HepG2 (cell line): ENCODE measurements around the gene LRRC8C. TPM values are rescaled to one million over a fixed set of nuclear protein-coding genes. Genes with fewer than 3 reads are reported as not detected.

Source experiments
- ATAC-seq: fragments of 200-7000 bp; cut with Tn5 transposase; 3 replicates; pipeline ENCODE4 v1.9.1; 2020; ENCODE audit warnings: mild to moderate bottlenecking, moderate library complexity
- BruUV-seq: library from RNA; stranded (reverse); fragments of 400-500 nt; replicated peaks from 2 replicates; lab custom pipeline; 2021; lab: Mats Ljungman, UMichigan
- CTCF ChIA-PET: fragments of 300-600 bp; formaldehyde crosslinking; extraction: SDS; loops from one replicate; lab custom pipeline; 2021; ENCODE audit warnings: low total read pairs, inconsistent platforms, low intra/inter-chr PET ratio; lab: Yijun Ruan, JAX
- POLR2A ChIA-PET: fragments of 350-600 bp; sonication (Branson Sonifier 250); formaldehyde crosslinking; loops from one replicate; lab custom pipeline; 2020; ENCODE audit warnings: antibody characterized with exemption, inconsistent platforms; lab: Yijun Ruan, JAX
- DNase-seq: peaks from one replicate; pipeline ENCODE4 v3.0.0-alpha.2; 2015; ENCODE audit warnings: low spot score
- FAIRE-seq: peaks from 3 replicates; lab custom pipeline; 2011; peaks lifted over from hg19 to GRCh38; lab: Jason Lieb, UNC
- H2AFZ ChIP-seq: one replicate; pipeline ENCODE4 v1.6.1; 2011; ENCODE audit warnings: low read length, inconsistent platforms
- H3K27ac ChIP-seq: fragments of 300-600 bp; 3 replicates; pipeline ENCODE4 v1.8.0; 2011; ENCODE audit warnings: mixed run types, mild to moderate bottlenecking, mixed read lengths, low read length, inconsistent platforms; ENCODE audit not compliant: insufficient read depth; ENCODE audit errors: extremely low read length
- H3K27me3 ChIP-seq, 2 experiments: fragments of 200-600 bp in 1 of 2; 2 replicates in 1 of 2; 3 replicates in 1 of 2; pipeline versions ENCODE4 v1.6.0 to v1.8.0; 2011; ENCODE audit warnings: low read length in 2 of 2, mild to moderate bottlenecking in 2 of 2, moderate library complexity in 2 of 2, inconsistent platforms in 1 of 2; ENCODE audit not compliant: insufficient read depth in 2 of 2, control insufficient read depth in 1 of 2
- H3K36me3 ChIP-seq, 2 experiments: fragments of 200-600 bp in 1 of 2; replicated peaks in 1 of 2; 2 replicates in 1 of 2; 3 replicates in 1 of 2; pipeline versions ENCODE4 v1.5.1 to v1.8.0; 2011; ENCODE audit warnings: low read length in 2 of 2, inconsistent platforms in 1 of 2; ENCODE audit not compliant: insufficient read depth in 2 of 2, control insufficient read depth in 1 of 2
- H3K4me1 ChIP-seq: 2 replicates; pipeline ENCODE4 v1.5.1; 2012; ENCODE audit warnings: low read length, inconsistent platforms; ENCODE audit not compliant: insufficient read depth
- H3K4me2 ChIP-seq: 2 replicates; pipeline ENCODE4 v1.6.0; 2011; ENCODE audit warnings: low read depth, low read length, inconsistent platforms
- H3K4me3 ChIP-seq, 3 experiments: fragments of 200-600 bp in 1 of 3; sonication (generic), shearing (Covaris generic) in 1 of 3; replicated peaks in 1 of 3; 2 replicates each; pipeline ENCODE4 v1.5.1; 2011 to 2016; ENCODE audit warnings: low read length in 3 of 3, inconsistent platforms in 2 of 3, low read depth in 2 of 3, mild to moderate bottlenecking in 2 of 3, control low read depth in 1 of 3, mixed read lengths in 1 of 3; ENCODE audit not compliant: insufficient read depth in 1 of 3
- H3K79me2 ChIP-seq: one replicate; pipeline ENCODE4 v1.6.1; 2011; ENCODE audit warnings: low read length, inconsistent platforms; ENCODE audit not compliant: insufficient read depth
- H3K9ac ChIP-seq: 2 replicates; pipeline ENCODE4 v1.6.0; 2011; ENCODE audit warnings: mild to moderate bottlenecking, low read depth, low read length, inconsistent platforms; ENCODE audit not compliant: insufficient read depth
- H3K9me3 ChIP-seq: 2 replicates; pipeline ENCODE4 v1.5.1; 2012; ENCODE audit warnings: mild to moderate bottlenecking, low read length
- H4K20me1 ChIP-seq: 2 replicates; pipeline ENCODE4 v1.6.0; 2011; ENCODE audit warnings: inconsistent platforms, mild to moderate bottlenecking, low read length, moderate library complexity; ENCODE audit not compliant: insufficient read depth
- ATRX ChIP-seq: sonication (generic); formaldehyde crosslinking; IDR thresholded peaks from 2 replicates; pipeline ENCODE4 v1.4.0; 2020; ENCODE audit warnings: missing genetic modification reagents, borderline replicate concordance
- GPN1 ChIP-seq: sonication (generic); formaldehyde crosslinking; IDR thresholded peaks from 2 replicates; pipeline ENCODE4 v1.5.1; 2020; ENCODE audit warnings: missing genetic modification reagents, borderline replicate concordance
- RCOR2 ChIP-seq: IDR thresholded peaks from 2 replicates; pipeline ENCODE4 v1.6.1; 2016; ENCODE audit warnings: missing biosample characterization, missing genetic modification reagents
- TBL1XR1 ChIP-seq: fragments of 150-350 bp; IDR thresholded peaks from 2 replicates; pipeline ENCODE4 v1.6.1; 2014; ENCODE audit warnings: borderline replicate concordance, low read length; ENCODE audit not compliant: partially characterized antibody
- WGBS: methylation state at CpG from one replicate; pipeline ENCODE4 v1.1.6; 2017; ENCODE audit warnings: low lambda C conversion rate; 5-methylcytosine and 5-hydroxymethylcytosine counted together
- in situ Hi-C: cut with HindIII; loops from 2 replicates; pipeline ENCODE4 v1.10.0; 2017; ENCODE audit warnings: low pct_unique_long_range_greater_than_20kb; ENCODE audit not compliant: extremely low pct_ligation_motif_present
- intact Hi-C: fragments of 100-400 bp; cut with micrococcal nuclease; formaldehyde crosslinking; loops from one replicate; pipeline ENCODE4 v1.10.0; 2022; ENCODE audit not compliant: unreplicated experiment
- polyA plus RNA-seq, 8 experiments: library from polyadenylated mRNA; depleted of rRNA in 3 of 8; stranded (reverse) in 7 of 8; unstranded in 1 of 8; fragments of >200 nt; fragmentation: Illumina TruSeq in 4 of 8; extraction: Trizol in 4 of 8; gene quantifications; 2 replicates each; pipeline versions ENCODE4 v1.2.1 to v1.2.3, GENCODE V29; 2011 to 2016; ENCODE audit warnings: low read depth in 4 of 8, missing spikeins in 1 of 8, mixed read lengths in 1 of 8; ENCODE audit not compliant: insufficient read depth in 1 of 8
- total RNA-seq, 5 experiments: library from RNA; depleted of rRNA; stranded (reverse); fragments of >200 nt; fragmentation: Illumina TruSeq; extraction: Trizol; gene quantifications; 2 replicates each; pipeline ENCODE4 v1.2.3, GENCODE V29; 2016; ENCODE audit warnings: low read depth in 1 of 5

The LRRC8C gene
- total and polyA plus RNA-seq, 2 of the 13 experiments (the other 11 are each of a cell fraction or from before 2014, with no cell fraction given) = 0.22 to 0.32 TPM

DNA sequence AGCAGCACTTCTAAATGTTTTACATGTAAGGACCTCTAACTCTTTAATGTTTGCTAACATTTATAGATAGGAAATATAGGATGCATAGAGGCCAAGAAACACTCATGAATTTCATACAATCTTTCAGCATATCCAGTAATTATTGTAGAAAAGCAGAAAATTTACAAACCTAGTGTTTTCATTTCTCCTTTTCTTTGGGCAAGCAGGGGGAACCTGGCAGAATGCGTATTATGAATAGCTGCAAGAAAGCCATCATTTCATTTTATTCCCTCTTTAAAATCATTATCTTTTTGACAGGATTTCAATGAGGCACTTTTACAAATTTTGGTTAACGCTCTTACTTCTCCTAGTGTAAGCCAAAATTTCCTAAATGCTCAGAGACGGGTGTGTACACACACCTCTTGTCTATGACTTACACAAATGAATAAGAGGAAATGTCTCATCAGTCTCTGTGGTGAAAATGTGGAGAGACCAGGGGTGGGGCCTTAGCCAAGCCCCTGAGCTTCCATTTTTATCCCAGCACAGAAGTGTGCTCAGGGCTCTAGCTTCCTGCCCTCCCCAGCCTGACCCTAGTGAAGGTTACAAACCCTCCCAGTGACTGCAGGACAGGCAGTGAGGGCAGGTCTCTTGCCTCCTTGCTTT is 91.6 kb downstream of the LRRC8C start:
- BruUV-seq = no TSS peak
- in situ Hi-C loops = no loop called here
- 54% methylated on average over 3 of the region's 3 CpGs for WGBS
- no peak for ATAC-seq
- TF ChIP-seq GPN1 (CRISPR knock-in tag) (no peak), TBL1XR1 (no peak)
- FAIRE-seq = no peak
- Histone ChIP-seq H4K20me1 (no peaks in the 10 kb centered on the region), H3K27ac (no peak overlapping the region), H2AFZ (no peak overlapping the region), H3K4me1 (no peaks in the 10 kb centered on the region), H3K79me2 (no peaks in the 10 kb centered on the region), H3K9ac (no peak overlapping the region), H3K4me2 (no peak overlapping the region), H3K27me3 (no peaks in the 10 kb centered on the region), H3K9me3 (no peaks in the 10 kb centered on the region), H3K36me3 (no peaks in the 10 kb centered on the region), H3K4me3 (no peak overlapping the region)
- ChIA-PET POLR2A (no interaction called here), CTCF (no interaction called here)
- no peak for DNase-seq
- intact Hi-C loops = no loop called here

DNA sequence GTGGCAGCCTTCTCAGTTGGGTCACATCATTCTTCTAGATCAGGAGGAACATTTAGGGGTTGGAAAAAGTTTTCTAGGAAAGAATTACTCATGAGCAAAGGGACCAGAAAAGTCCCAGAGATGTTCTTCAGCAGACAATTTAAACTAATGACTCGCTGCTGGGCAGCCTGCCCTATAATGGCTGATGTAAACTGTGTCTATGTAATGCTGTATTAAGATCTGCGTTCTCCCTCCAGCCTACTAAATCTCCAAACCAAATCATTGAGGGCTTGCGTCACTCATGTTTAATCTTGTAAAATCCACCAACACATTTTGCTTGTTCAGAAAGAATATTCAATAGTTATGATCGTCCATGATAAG is 92.1 kb downstream of the LRRC8C start:
- POLR2A ChIA-PET = no interaction called here
- TF ChIP-seq RCOR2 (CRISPR knock-in tag) = no peak
- no peak for TF ChIP-seq ATRX (CRISPR knock-in tag)
- Histone ChIP-seq H2AFZ (no peak overlapping the region), H3K9ac (no peak overlapping the region), H3K4me2 (no peak overlapping the region), H3K9me3 (no peaks in the 10 kb centered on the region), H3K79me2 (no peaks in the 10 kb centered on the region), H3K4me3 (no peak overlapping the region), H4K20me1 (no peaks in the 10 kb centered on the region), H3K4me1 (no peaks in the 10 kb centered on the region), H3K27me3 (no peaks in the 10 kb centered on the region), H3K36me3 (no peaks in the 10 kb centered on the region), H3K27ac (no peak overlapping the region)
- intact Hi-C loops (no loop called here), in situ Hi-C loops (no loop called here)
- 33% methylated on average over 4 of the region's 4 CpGs for WGBS
- CTCF ChIA-PET = no interaction called here
- ATAC-seq (no peak), DNase-seq (no peak), FAIRE-seq (no peak)
- no TSS peak for BruUV-seq
